Measurements from ENCODE around the gene TMSB4X.

- TF ChIP-seq CTCF (IDR thresholded peaks at IDR 0.05) (no peak), POLR2A (IDR thresholded peaks at IDR 0.05; ENCODE audit: low read depth) (no peak), POLR2AphosphoS5 (IDR thresholded peaks at IDR 0.05) (no peak)
Observed at GRCh38 chrX:12988797-12989196, 13.9 kb downstream of the TMSB4X start.
